ENCODE results near the gene CPA5. TPM values are rescaled to one million over a fixed set of nuclear protein-coding genes. Genes with fewer than 3 reads are reported as not detected.

The CPA5 gene
- total RNA-seq, 1 experiment from 2014 or later = not detected

DNA sequence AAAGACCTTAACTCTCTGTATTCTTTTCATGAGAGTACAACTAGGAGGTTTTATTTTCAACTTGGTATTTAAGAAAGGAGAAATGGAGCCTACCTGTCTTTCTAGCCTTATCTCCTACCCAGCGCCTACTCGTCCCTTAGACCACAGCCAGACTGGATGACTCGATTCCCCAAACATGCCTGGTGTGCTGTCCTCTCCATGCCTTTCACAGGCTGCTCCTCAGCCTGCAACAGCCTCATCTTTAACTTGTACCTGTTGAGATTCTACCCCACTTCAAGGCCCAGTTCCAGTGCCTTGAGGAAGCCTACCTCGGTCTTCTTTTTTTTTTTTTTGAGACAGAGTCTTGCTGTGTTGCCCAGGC lies 65.1 kb downstream of the CPA5 start:
- TF ChIP-seq, protein P1, sequence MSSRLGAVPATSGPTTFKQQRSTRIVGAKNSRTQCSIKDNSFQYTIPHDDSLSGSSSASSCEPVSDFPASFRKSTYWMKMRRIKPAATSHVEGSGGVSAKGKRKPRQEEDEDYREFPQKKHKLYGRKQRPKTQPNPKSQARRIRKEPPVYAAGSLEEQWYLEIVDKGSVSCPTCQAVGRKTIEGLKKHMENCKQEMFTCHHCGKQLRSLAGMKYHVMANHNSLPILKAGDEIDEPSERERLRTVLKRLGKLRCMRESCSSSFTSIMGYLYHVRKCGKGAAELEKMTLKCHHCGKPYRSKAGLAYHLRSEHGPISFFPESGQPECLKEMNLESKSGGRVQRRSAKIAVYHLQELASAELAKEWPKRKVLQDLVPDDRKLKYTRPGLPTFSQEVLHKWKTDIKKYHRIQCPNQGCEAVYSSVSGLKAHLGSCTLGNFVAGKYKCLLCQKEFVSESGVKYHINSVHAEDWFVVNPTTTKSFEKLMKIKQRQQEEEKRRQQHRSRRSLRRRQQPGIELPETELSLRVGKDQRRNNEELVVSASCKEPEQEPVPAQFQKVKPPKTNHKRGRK (CRISPR knock-in tag; IDR thresholded peaks at IDR 0.05; ENCODE audit: borderline replicate concordance) = no peak
- no peak for TF ChIP-seq ETV6 (CRISPR knock-in tag; IDR thresholded peaks at IDR 0.05)
- TF ChIP-seq, protein P2, sequence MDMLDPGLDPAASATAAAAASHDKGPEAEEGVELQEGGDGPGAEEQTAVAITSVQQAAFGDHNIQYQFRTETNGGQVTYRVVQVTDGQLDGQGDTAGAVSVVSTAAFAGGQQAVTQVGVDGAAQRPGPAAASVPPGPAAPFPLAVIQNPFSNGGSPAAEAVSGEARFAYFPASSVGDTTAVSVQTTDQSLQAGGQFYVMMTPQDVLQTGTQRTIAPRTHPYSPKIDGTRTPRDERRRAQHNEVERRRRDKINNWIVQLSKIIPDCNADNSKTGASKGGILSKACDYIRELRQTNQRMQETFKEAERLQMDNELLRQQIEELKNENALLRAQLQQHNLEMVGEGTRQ (CRISPR knock-in tag; IDR thresholded peaks at IDR 0.05) = no peak
- TF ChIP-seq MYBL2 (CRISPR knock-in tag; IDR thresholded peaks at IDR 0.05) = no peak
- no peak for TF ChIP-seq ZNF219 (CRISPR knock-in tag; IDR thresholded peaks at IDR 0.05; ENCODE audit: borderline replicate concordance)
- no peak for TF ChIP-seq RORB (CRISPR knock-in tag; IDR thresholded peaks at IDR 0.05)
- TF ChIP-seq, protein P3, sequence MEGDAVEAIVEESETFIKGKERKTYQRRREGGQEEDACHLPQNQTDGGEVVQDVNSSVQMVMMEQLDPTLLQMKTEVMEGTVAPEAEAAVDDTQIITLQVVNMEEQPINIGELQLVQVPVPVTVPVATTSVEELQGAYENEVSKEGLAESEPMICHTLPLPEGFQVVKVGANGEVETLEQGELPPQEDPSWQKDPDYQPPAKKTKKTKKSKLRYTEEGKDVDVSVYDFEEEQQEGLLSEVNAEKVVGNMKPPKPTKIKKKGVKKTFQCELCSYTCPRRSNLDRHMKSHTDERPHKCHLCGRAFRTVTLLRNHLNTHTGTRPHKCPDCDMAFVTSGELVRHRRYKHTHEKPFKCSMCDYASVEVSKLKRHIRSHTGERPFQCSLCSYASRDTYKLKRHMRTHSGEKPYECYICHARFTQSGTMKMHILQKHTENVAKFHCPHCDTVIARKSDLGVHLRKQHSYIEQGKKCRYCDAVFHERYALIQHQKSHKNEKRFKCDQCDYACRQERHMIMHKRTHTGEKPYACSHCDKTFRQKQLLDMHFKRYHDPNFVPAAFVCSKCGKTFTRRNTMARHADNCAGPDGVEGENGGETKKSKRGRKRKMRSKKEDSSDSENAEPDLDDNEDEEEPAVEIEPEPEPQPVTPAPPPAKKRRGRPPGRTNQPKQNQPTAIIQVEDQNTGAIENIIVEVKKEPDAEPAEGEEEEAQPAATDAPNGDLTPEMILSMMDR (IDR thresholded peaks at IDR 0.05) = no peak
- TF ChIP-seq, protein P4, sequence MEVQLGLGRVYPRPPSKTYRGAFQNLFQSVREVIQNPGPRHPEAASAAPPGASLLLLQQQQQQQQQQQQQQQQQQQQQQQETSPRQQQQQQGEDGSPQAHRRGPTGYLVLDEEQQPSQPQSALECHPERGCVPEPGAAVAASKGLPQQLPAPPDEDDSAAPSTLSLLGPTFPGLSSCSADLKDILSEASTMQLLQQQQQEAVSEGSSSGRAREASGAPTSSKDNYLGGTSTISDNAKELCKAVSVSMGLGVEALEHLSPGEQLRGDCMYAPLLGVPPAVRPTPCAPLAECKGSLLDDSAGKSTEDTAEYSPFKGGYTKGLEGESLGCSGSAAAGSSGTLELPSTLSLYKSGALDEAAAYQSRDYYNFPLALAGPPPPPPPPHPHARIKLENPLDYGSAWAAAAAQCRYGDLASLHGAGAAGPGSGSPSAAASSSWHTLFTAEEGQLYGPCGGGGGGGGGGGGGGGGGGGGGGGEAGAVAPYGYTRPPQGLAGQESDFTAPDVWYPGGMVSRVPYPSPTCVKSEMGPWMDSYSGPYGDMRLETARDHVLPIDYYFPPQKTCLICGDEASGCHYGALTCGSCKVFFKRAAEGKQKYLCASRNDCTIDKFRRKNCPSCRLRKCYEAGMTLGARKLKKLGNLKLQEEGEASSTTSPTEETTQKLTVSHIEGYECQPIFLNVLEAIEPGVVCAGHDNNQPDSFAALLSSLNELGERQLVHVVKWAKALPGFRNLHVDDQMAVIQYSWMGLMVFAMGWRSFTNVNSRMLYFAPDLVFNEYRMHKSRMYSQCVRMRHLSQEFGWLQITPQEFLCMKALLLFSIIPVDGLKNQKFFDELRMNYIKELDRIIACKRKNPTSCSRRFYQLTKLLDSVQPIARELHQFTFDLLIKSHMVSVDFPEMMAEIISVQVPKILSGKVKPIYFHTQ (CRISPR knock-in tag; IDR thresholded peaks at IDR 0.05) = no peak
- Mint-ChIP-seq H3K4me1 (no peaks in the 10 kb centered on the region), H3K9me3 (no peaks in the 10 kb centered on the region), H3K4me3 (no peak overlapping the region), H3K36me3 (no peaks in the 10 kb centered on the region), H3K27me3 (ENCODE audit: low read depth) (no peaks in the 10 kb centered on the region), H3K27ac (no peak overlapping the region; the same call in 1 of the 2 replicates)
- ATAC-seq (no peak), DNase-seq (ENCODE audit: low spot score) (no peak)
- POLR2A ChIA-PET = no interaction called here
- CTCF ChIA-PET = no interaction called here

DNA sequence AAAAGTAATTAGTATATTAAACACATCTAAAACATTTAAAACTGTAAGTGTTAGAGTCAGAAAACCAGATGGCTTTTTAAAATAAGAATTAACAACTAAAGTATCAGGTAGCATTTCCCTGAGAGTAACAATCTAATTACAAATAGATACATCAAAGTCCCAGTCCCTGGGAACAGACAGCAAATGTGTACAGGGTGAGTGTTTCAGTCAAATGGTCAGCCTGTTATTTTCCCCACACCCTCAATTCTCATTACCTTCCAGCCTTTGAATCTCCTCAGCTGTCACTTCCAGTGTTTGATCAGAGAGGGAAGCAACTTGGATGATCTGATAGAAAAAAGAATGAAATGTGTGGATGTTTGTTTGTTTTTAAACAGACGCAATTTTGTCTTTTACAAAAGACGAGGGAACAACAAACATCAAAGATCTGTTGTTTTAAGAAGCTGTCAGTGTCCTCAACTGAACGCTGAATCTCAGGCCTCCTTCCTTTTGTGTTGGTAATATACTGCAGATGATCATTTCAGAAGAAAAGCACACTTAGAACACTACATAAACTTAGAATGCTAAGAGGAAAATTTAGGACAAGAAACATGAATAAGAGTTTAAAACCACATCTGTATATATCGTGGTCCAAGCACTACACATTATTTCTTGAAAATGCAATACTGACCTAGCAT lies 66.4 kb downstream of the CPA5 start:
- TF ChIP-seq, protein P5, sequence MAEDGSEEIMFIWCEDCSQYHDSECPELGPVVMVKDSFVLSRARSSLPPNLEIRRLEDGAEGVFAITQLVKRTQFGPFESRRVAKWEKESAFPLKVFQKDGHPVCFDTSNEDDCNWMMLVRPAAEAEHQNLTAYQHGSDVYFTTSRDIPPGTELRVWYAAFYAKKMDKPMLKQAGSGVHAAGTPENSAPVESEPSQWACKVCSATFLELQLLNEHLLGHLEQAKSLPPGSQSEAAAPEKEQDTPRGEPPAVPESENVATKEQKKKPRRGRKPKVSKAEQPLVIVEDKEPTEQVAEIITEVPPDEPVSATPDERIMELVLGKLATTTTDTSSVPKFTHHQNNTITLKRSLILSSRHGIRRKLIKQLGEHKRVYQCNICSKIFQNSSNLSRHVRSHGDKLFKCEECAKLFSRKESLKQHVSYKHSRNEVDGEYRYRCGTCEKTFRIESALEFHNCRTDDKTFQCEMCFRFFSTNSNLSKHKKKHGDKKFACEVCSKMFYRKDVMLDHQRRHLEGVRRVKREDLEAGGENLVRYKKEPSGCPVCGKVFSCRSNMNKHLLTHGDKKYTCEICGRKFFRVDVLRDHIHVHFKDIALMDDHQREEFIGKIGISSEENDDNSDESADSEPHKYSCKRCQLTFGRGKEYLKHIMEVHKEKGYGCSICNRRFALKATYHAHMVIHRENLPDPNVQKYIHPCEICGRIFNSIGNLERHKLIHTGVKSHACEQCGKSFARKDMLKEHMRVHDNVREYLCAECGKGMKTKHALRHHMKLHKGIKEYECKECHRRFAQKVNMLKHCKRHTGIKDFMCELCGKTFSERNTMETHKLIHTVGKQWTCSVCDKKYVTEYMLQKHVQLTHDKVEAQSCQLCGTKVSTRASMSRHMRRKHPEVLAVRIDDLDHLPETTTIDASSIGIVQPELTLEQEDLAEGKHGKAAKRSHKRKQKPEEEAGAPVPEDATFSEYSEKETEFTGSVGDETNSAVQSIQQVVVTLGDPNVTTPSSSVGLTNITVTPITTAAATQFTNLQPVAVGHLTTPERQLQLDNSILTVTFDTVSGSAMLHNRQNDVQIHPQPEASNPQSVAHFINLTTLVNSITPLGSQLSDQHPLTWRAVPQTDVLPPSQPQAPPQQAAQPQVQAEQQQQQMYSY (CRISPR knock-in tag; IDR thresholded peaks at IDR 0.05) = no peak
- TF ChIP-seq TEAD4 (CRISPR knock-in tag; IDR thresholded peaks at IDR 0.05) (no peak), ESRRA (CRISPR knock-in tag; IDR thresholded peaks at IDR 0.05; ENCODE audit: borderline replicate concordance) (no peak), ZNF423 (CRISPR knock-in tag; IDR thresholded peaks at IDR 0.05) (no peak), RORB (CRISPR knock-in tag; IDR thresholded peaks at IDR 0.05) (no peak)
- TF ChIP-seq, protein P6, sequence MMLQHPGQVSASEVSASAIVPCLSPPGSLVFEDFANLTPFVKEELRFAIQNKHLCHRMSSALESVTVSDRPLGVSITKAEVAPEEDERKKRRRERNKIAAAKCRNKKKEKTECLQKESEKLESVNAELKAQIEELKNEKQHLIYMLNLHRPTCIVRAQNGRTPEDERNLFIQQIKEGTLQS (CRISPR knock-in tag; conservative IDR thresholded peaks at IDR 0.05) = no peak
- TF ChIP-seq, protein P7, sequence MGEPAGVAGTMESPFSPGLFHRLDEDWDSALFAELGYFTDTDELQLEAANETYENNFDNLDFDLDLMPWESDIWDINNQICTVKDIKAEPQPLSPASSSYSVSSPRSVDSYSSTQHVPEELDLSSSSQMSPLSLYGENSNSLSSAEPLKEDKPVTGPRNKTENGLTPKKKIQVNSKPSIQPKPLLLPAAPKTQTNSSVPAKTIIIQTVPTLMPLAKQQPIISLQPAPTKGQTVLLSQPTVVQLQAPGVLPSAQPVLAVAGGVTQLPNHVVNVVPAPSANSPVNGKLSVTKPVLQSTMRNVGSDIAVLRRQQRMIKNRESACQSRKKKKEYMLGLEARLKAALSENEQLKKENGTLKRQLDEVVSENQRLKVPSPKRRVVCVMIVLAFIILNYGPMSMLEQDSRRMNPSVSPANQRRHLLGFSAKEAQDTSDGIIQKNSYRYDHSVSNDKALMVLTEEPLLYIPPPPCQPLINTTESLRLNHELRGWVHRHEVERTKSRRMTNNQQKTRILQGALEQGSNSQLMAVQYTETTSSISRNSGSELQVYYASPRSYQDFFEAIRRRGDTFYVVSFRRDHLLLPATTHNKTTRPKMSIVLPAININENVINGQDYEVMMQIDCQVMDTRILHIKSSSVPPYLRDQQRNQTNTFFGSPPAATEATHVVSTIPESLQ (CRISPR knock-in tag; IDR thresholded peaks at IDR 0.05) = no peak
- Mint-ChIP-seq H3K4me3 (no peak overlapping the region), H3K27ac (no peak overlapping the region), H3K4me1 (0 out of 2 replicates have a peak, but pooled peaks cover 2% of the 10 kb centered on the region), H3K9me3 (no peaks in the 10 kb centered on the region), H3K36me3 (no peaks in the 10 kb centered on the region), H3K27me3 (ENCODE audit: low read depth) (no peaks in the 10 kb centered on the region)
- ChIA-PET CTCF (interaction anchor here (0.8 kb wide), 1 partner anchor 323 kb away, joined by 3 read pairs; no protein-coding TSS in a partner anchor), POLR2A (no interaction called here)
- no peak for ATAC-seq
- DNase-seq (ENCODE audit: low spot score) = no peak
